HG03064 (cell line): ENCODE results near the gene LMF2.

Source experiments
- ATAC-seq: cut with Tn5 transposase; IDR thresholded peaks from one replicate; pipeline ENCODE4 v1.9.1; 2021; ENCODE audit warnings: low read depth; ENCODE audit not compliant: unreplicated experiment

LMF2 gene

GRCh38 chr22:50505276-50505775 is 2.2 kb downstream of the LMF2 start:
- ATAC-seq: no peak

GRCh38 chr22:50504369-50505211 is 2.9 kb downstream of the LMF2 start:
- no peak for ATAC-seq

GRCh38 chr22:50503475-50504145 is 3.9 kb downstream of the LMF2 start:
- no peak for ATAC-seq

GRCh38 chr22:50502628-50503474 is 4.7 kb downstream of the LMF2 start:
- no peak for ATAC-seq

GRCh38 chr22:50502096-50502495 is 5.4 kb downstream of the LMF2 start:
- ATAC-seq: no peak

- no peak for ATAC-seq
These were observed 7.0 kb downstream of the LMF2 start for GRCh38 chr22:50500452-50500851.

GRCh38 chr22:50498322-50498890 is 9.1 kb downstream of the LMF2 start:
- no peak for ATAC-seq

- no peak for ATAC-seq
These were observed 10.4 kb downstream of the LMF2 start for GRCh38 chr22:50497093-50497492.

GRCh38 chr22:50490531-50491308 is 16.8 kb downstream of the LMF2 start:
- ATAC-seq: no peak

GRCh38 chr22:50489363-50490243 is 17.9 kb downstream of the LMF2 start:
- no peak for ATAC-seq

- ATAC-seq: no peak
These were observed 18.6 kb downstream of the LMF2 start for GRCh38 chr22:50488886-50489285.

GRCh38 chr22:50488006-50488677 is 19.4 kb downstream of the LMF2 start:
- ATAC-seq: no peak

- no peak for ATAC-seq
These were observed 20.1 kb downstream of the LMF2 start for GRCh38 chr22:50487290-50488005.

- ATAC-seq: no peak
These were observed 20.8 kb downstream of the LMF2 start, which contains the start of gene MIOX for GRCh38 chr22:50486561-50487289. TSS of gene MIOX (plus strand) at chr22:50486859. CDS start at chr22:50486898, 39 bp downstream.

- no peak for ATAC-seq
These were observed 22.0 kb downstream of the LMF2 start for GRCh38 chr22:50485221-50486131.
